Muscle of back (tissue), 13 donors: ENCODE measurements around the gene PTER. TPM values are rescaled to one million over a fixed set of nuclear protein-coding genes. Genes with fewer than 3 reads are reported as not detected.

Source experiments
- DNase-seq, 3 donors: peaks; one replicate each; pipeline versions ENCODE4 v3.0.0 to v3.0.0-alpha.2; 2013
- long read RNA-seq, 9 donors: transcript quantifications; one replicate each; lab custom pipeline, GENCODE V29; 2026
- polyA plus RNA-seq, 10 donors: library from polyadenylated mRNA; unstranded; fragments of 120-200 nt; gene quantifications; one replicate each; pipeline ENCODE4 v1.2.1, GENCODE V29; 2013; ENCODE audit not compliant: insufficient read length in 10 of 10

Gene PTER
- polyA plus RNA-seq = 1 to 10 TPM; 4.9 to 9.8 (median 7.1) TPM
- long read RNA-seq, donor 1 = 0 reads
- long read RNA-seq, donor 2 = 0 reads
- long read RNA-seq, donor 3 = 0 reads
- long read RNA-seq, donor 4 = 0 reads
- long read RNA-seq, donor 5, partial matches to known transcripts = 0 of 2 reads
- long read RNA-seq, donor 5, other reads (novel, unspliced or antisense) = 0 of 2 reads
- long read RNA-seq, donor 6 = 0 reads
- long read RNA-seq, donor 7, partial matches to known transcripts = 0 of 1 reads
- long read RNA-seq, donor 7, other reads (novel, unspliced or antisense) = 0 of 1 reads
- long read RNA-seq, donor 8, partial matches to known transcripts = 0 of 1 reads
- long read RNA-seq, donor 8, other reads (novel, unspliced or antisense) = 0 of 1 reads
- long read RNA-seq, donor 9 = 0 reads

GRCh38 chr10:16436758-16437539 lies at the start of gene PTER:
Gene PTER, plus strand, starts transcription at chr10:16437010. Its CDS starts 47,375 bp downstream, at chr10:16484385.
- peak; percentile 89 to 93 (median 91) for DNase-seq

DNA sequence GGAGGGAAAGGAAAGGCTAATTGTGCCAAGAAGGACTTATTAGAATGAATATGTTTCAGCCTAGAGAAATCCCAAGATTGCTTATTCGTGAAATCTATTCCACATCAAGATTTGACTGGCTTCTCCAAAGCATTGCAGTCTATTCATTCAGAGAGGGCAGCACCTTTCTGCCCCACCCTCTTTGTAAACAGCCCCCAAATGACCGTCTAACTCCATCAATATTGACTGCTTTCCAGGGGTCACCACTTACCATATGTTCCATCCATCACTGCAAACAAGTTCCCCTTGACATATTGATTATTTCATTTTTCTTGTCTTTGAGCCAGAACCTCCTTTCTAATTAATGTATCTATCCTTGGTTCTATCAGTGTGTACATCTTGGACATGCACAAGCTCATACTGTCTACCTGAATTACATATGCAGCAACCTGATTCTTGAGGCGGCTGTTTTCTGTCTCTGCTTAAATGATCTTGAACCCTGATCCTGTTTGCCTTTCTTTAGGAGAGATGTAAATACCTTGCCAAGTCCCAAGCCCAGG lies 44.2 kb upstream of the PTER start:
- no peak for DNase-seq

DNA sequence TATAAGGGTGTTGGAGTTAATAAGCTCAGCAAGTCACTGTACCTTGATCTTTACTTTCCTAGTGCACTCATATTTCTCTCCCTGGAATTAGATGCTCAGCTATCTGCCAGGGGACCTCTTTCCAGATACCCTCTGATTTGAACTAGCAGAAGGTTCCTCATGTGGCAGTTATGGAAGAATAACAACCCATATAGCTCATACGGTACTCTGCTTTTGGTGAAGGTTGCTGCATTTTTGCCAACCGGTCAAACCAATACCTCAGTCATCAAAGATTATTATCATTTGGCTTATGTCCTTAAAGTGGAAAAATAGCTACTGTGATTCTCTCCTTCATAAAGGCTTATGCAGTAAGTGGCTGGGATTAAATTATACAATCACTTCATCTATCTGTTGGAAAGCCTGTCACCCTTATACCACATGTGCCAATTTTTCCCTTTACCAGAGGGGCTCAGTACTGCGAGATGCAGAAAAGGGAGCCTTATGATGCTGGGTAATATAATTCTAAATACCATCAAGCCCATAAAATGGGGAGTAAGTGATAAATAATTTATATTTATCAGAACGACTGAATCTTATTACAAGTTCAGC lies 43.4 kb upstream of the PTER start:
- no peak for DNase-seq

DNA sequence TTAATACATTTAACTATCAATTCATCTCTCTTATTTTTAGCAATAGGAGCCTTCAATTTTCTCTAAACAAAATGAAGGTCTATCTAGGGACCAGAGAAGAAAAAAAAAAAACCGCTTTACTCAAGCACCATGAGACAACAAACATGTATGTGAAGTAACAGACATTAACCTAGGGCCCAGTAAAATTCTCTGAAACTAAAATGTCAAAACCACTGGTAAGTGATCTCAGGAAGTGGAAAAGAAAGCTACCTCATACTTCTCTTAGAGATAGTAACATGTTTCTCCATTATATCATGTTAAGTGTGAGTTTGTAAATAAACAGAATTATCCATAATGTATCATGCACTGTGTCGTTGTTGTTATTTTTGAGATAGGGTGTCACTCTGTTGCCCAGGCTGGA lies 35.4 kb upstream of the PTER start:
- DNase-seq = no peak

DNA sequence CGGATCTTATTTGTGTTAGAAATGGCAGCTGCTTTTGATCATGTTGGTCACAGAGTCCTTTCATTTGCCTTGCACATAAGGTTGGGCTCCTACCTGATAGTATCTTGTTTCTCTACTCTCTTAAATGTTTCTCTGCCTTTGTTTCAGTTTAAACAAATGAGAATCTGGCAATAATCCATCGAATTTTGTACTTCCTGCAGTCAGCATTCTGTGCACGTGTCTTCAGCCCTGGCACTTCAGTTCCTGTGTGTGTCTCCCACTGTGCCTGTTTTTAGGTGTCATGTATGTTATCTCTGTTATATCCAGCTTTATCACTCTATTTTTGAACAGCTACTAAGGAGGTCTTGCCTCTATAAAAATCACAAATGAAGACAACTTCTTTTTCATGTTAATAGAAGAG lies 28.4 kb upstream of the PTER start:
- no peak for DNase-seq

DNA sequence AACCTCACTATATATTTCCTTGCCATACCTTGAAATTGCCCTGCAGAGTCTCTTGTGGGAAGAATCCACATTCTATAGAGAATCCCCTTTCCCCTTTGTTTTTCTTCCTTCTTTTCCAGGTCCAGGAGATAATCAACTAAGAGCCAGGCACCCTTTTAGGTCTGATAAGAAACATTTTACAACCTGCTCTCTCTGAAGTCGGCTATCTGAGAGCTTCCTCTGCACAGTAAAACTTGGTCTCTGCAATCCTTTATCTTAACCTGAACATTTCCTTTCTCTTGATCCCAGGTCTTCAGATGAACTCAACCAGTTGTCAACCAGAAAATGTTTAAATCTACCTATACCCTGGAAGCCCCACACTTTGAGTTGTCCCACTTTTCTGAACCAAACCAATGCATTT lies 19.5 kb upstream of the PTER start:
- DNase-seq = no peak

DNA sequence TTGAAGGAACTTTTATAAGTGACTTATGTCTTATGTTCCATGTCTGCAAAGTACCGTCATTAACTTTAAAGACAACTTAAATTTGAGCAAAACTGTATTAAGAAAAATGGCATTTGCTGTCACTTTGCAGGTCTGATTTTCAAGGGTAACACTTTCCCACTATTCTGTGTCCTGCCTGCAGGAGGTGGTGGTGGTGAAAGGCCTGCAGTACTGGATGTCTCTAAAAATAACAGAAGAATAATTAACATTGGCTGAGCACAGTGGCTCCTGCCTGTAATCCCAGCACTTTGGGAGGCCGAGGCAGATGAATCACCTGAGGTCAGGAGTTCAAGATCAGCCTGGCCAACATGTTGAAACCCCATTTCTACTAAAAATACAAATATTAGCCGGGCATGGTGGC lies 13.2 kb upstream of the PTER start:
- DNase-seq = no peak

DNA sequence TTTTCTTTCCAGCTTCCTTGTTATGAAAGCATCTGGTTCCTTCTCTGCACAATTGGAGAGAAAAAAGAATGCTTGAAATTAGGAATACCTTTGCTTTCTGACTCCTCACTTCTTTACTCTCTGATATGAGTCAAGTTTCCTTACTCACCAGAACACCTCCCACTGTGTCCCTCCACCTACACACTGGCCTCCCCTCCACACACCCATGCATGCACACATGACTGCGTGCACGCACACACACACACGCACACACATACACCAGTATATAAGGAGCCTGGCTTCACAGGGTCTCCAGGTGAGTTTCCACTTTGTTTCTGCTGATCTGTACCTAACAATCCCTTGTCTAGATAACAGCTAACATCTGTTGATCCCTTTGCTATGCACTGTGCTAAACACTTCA lies 11.4 kb upstream of the PTER start:
- DNase-seq = no peak

- DNase-seq = no peak
Observed at GRCh38 chr10:16429539-16429938, 7.3 kb upstream of the PTER start.

GRCh38 chr10:16436367-16436757 lies 448 bp upstream of the PTER start:
- DNase-seq = peak in 1 of 3 donors; percentile 17

GRCh38 chr10:16437540-16437894 lies 707 bp downstream of the PTER start:
- peak in 1 of 3 donors; percentile 2 for DNase-seq

DNA sequence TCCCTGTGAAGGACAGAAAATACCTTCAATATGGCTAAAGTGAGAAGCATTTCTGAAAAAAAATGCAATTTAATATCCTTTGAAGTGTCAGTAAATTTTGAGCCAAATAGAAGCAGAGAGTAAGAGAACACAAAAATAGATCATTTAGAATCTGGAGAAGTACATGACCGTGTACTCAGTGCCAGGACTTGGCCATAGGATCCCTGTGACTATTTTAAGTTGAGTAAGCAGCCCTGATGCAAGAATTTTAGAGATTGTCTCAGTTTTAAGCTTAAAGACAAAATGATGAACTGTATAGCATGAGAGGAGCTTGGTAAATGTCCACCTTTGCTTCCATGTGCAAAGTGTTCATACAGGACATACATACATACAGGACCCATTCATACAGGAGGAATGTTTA lies 2.5 kb downstream of the PTER start:
- DNase-seq = peak; percentile 7 to 34 (median 10)

DNA sequence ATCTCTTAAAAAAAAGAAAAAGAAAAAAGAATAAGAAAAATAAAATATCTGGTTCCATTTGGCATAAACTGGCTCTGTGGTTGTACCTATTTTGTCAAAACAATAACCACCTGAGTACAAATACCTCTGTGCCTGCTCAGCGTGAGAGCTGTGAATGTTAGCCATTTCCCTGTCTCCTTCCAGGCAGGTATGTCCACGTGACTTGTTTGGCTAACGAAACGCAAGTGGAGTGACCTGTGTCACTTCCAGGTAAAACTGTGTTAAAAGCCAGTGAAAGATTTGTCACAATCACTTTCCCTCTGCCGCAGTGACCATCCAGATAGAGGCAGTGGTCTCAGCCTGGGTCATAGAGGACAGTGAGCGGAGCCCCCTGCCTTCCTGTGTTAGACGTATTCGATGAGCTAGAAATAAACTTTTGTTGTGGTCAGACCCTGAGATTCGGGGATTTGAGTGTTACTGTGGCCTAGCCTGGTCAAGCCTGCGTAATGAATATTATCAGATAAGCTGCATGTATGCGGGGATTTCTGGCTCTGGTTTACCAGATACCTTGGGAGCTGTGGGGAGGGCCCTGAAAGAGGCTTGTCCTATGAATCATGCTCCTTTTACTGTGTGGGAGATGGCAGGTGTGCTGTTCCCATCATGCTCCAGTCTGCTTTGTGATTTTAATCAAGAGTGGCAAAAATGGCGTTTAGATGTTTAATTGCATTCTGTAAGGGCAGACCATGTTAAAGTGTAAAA lies 3.8 kb downstream of the PTER start:
- no peak for DNase-seq

DNA sequence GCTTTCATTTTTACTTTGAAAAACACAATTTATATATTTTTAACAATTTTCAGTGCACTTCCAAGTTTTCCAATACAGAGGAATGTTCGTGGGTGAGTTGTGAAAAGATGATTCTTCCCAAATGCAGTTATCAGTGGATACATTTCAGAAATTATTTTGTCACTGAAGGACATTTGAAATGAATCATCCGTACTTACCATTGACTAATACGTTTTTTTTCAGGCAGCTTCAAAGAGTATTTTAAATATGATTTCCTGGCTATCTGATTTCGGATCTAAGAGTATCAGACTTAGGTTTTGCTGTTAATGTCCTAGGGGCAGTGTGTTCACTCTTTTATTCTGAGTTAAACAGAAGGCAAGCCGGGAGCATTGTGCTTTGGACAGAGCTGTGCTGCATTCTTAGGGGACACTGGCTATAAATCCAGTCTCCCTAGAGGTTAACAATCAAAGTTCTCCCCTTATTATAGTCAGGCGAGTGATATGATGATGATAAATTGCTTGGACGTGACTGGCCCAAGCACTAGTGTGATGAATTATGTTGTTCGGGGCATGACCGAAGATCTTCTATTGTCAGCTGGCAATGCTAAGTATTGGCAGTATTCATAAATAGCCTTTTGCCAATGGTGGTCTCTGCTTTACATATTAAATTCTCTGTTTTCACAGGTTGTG lies 4.5 kb downstream of the PTER start:
- peak in 1 of 3 donors; percentile 4 for DNase-seq

DNA sequence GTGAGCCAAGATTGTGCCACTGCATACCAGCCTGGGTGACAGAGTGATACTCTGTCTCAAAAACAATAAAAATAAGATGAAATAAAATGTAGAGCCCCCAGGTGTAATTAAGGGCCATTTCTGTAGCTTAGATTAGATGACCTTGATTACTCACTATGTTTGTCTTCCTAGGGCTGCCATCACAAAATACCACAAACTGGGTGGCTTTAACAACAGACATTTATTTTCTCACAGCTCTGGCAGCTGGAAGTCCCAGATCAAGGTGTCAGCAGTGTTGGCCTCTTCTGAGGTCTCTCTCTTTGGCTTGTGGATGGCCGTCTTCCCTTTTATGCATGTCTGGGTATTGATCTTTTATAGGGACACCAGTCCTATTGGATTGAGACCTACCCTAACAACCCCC lies 6.1 kb downstream of the PTER start:
- no peak for DNase-seq

GRCh38 chr10:16445770-16446469 lies 9.1 kb downstream of the PTER start:
- DNase-seq = no peak

GRCh38 chr10:16449454-16449853 lies 12.6 kb downstream of the PTER start:
- DNase-seq = no peak

- no peak for DNase-seq
Observed at GRCh38 chr10:16458166-16458955, 21.6 kb downstream of the PTER start.

DNA sequence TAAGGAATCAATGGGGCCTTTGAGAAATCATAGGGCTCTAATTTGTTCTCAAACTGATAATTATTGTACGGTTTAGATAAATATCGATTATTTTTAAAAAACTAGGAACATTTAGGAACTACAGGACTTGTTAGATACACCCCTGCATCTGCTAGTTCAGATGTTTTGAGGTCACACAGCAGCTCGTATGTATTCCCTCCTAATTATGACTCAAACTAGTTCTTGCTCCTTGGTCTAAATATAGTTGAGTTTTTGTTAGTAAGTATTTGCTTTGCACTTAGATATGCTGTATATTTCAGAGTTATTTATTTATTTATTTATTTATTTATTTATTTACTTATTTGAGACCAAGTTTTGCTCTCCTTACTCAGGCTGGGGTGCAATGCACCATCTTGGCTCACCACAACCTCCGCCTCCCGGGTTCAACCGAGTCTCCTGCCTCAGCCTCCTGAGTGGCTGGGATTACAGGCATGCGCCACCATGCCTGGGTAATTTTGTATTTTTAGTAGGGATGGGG lies 22.7 kb downstream of the PTER start:
- DNase-seq = no peak

GRCh38 chr10:16466001-16466400 lies 29.2 kb downstream of the PTER start:
- no peak for DNase-seq
